ENCODE results near the gene ENOPH1.

ENOPH1 gene

DNA sequence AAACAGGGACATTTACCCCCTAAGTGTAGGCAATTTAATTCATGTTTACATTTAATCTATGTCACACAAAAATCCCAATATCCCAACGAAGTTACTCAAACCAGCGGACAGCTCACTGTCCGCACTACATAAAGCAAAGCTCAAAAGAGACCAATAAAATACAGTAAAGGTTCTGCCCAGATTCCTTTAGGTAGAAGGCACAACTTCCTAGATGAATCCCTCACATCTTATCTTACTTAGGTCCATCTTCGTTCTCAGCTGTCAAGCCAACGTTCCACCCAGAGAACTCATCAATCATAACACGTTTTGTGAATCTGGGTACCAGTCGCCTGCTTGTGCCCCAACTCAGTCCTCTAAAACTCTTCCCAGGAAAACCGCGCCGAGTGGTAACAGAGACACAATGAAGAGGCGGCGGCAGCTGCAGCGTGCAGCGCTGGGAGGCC lies 1.8 kb upstream of the ENOPH1 start:
- DNase-seq (ENCODE audit: low read depth): no peak

DNA sequence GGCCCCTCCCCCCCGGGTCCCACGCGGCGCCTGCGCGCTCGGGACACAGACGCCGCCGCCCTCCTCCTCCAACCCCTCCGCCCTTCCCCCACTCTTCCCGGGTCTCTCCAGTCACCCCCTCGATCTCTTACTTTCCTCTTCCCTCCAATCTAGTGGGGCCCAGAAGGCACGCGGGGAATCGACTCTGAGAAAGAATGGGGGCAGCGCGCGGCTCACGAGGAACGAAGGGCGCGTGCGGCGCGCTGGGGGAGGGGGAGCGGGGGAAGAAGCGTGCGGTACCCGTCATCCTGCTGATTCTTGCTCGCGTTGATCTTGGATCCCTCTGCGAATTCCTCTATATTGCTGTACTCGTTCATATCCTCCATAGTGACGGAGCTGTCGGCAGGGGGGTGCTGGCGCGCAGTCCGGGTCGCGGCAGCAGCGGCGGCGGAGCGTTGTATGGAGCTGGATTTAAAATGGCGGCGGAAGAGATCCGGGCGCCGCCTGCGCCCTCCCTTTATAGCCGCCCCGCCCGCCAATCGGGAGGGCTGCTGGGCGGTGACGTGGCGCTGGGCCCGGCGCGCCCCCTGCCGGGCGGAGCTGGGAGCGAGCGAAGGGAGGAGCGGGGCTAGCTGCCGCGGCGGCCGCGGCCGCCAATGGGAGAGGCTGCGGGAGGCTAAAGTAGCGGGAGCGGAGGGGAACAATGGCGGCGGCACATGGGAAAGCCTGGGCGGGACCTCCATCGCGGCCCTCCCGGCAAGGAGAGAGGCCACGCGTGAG lies 1.2 kb upstream of the ENOPH1 start:
- DNase-seq (ENCODE audit: low read depth): peak; percentile 85

DNA sequence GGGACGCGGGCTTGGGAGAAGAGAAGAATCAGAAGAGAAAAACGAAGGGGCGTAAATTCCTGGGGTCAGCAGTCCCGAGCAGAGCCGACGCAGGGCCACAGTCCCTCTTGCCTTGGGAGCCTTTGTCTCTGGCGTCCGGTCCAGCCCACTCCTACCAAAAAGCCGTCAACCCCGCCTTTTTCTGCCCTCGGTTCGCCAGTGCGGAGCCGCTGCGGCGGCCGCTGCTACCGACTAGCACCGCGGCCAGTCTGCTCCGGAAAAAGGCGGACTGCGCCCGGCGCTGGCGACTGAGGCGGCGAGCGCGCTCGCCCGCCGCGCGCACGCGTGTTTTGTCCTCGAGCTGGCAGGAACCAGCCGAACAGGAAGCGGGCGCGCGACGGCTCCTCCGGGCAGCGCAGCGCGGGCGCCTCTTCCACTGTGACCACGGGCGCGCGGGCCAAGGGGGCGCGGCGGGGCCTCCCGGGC lies 630 bp upstream of the ENOPH1 start:
- no peak for DNase-seq (ENCODE audit: low read depth)

DNA sequence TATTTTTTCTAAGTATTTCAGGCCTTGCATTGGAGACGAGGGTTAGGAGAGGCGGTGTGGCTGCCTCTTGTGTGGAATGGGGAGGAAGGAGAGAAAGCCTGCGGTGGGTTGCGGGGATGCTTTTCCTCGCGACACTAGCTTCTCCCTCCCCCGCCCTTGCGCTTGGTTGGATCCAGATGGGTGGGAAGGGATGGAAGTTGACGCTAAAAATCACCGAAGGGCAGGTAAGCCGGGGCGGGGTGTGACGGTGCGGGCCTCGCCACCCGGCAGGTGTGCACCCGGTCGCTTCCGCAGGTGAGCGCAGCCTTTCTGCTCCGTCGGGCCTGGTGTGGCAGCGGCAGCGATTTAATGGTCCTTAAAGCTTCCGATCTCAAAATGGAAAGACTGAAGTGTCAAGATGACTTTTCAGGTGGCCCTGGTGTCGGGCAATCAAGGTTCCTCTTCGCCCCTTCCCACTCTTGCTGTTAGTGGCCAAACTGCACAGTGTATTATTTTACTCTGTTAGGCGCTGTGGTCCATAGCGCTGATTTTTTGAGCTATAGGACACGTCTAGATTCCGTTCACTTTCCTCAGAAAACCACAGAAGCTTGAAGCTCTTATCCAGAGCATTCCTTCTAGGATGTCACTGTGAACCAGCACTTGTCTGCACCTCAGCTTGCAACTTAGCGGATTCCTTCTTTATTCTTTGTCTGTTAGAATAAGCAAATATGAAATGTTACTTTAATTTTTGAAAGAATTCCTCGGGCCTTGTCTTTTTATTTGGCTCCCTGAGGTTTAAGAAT lies 765 bp downstream of the ENOPH1 start:
- no peak for DNase-seq (ENCODE audit: low read depth)

DNA sequence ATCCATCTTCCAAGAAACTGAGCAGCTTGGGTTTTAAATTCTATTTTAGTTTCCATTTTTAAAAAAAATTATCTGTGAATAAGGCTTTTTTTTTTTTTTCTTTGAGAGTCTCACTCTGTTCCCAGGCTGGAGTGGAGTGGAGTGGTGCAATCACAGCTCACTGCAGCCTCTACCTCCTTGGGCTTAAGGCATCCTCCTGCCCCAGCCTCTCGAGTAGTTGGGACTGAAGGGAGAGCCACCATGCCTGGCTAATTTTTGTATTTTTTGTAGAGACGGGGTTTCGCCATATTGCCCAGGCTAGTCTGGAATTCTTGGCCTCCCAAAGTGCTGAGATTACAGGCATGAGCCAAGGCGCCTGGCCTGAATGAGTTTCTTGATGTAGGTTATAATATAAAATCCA lies 1.4 kb downstream of the ENOPH1 start:
- DNase-seq (ENCODE audit: low read depth): no peak

DNA sequence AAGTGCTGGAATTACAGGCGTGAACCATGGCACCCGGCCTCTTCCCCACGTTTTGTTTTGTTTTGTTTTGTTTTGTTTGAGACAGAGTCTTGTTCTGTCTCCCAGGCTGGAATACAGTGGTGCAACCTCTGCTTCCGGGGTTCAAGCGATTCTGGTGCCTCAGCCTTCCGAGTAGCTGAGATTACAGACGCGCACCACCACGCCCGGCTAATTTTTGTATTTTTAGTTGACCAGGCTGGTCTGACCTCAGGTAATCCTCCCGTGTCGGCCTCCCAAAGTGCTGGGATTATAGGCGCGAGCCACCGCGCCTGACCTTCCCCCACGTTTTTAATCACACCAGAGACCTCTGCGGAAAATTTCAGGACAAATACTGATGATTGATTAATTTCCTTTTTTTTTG lies 2.2 kb downstream of the ENOPH1 start:
- DNase-seq (ENCODE audit: low read depth): no peak

DNA sequence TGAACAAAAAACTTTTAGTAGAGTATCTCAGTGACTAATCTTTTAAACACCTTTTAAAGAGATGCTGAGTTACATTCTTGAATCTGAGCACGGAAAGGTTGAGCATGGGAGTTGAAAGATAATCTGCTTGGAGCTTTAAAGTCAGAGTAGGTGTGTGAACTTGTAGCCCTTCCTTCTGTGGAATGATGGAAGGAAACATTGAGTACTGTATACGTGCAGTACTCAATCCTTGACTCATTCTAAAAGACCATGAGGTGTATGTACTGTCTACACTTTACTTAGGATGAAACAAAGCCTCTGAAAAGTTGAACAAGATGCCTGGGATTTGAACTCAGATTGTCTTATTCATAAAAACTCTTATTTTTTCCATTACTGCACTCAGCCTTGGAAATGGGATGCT lies 3.4 kb downstream of the ENOPH1 start:
- no peak for DNase-seq (ENCODE audit: low read depth)

DNA sequence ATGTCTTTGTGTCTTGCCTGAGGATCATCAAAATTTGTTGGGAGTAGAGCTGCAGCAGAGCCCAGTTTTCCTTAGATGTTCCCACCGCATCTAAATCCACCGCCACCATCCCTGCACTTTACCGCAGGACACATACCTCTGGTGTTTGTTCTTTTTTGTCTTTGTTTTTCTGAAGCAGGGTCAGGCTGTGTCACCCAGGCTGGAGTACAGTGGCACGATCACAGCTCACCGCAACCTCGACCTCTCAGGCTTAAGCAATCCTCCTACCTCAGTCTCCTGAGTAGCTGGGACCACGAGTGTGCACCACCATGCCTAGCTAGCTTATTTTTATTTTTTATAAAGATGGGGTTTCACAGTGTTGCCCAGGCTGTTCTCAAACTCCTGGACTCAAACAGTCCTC lies 4.6 kb downstream of the ENOPH1 start:
- no peak for DNase-seq (ENCODE audit: low read depth)

DNA sequence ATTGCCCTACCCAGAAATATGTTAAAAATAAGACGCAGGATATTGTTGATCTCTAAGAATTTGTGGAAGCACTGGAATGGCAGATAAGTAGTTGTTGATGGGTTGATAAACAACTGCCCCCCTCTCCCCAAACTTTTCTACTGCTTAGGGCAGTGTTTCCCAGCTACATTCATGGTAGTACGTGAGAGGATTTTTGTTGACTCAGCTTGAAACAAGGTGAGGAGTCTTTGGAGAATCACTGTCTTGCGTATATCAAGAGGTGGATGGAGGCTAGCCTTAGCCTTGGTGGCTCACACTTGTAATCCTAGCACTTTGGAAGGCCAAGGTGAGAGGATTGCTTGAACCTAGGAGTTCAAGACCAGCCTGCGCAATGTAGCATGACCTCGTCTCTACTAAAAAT lies 5.7 kb downstream of the ENOPH1 start:
- no peak for DNase-seq (ENCODE audit: low read depth)

DNA sequence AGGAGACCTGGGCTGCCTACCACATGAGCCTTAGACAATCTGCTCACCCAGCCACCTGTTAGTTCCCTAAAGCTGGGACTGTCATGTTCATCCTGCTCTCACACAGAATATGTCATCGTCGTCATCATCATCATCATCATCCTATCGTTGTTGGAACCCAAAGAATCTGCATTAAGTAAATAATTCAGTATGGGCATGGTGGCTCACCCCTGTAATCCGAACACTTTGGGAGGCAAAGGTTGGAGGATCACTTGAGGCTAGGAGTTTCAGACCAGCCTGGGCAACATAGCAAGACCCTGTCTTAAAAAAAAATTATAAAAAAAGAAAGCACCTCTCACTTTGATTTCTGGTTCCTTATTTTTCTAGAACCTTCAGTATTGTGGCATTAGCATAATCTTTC lies 6.4 kb downstream of the ENOPH1 start:
- DNase-seq (ENCODE audit: low read depth): no peak

DNA sequence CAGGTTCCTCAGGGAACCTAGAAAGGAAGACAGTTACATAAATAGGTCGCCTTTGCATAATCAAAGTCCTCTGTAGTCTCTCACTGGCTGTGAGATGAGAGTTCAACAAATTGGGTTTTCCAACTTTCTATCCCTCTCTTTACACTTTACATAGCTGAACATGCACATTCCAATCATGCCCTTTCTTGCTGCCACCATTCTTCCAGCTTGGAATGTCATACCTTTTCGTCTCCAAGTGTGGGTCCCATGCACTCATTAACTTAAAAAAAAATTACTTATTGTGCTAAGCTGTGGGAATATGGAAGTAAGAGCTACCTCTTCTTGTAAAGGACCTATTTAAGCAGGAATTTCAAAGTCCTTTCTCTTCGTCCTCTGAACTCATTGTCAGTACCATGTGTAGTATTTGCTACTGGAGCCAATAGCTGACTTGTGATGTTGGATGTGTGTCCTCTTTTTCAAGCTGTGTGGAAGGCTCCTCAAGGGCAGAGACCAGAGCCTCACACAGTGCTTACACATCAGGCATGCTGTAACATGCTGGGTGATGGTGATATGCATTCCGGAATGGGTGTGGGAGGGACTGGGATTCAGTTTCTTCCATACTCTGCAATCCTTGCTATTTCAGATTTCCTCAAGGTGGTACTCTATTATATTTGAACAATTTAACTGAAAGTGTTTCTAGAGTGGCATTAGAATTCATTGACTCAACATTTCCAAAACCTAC lies 7.1 kb downstream of the ENOPH1 start:
- DNase-seq (ENCODE audit: low read depth): no peak

DNA sequence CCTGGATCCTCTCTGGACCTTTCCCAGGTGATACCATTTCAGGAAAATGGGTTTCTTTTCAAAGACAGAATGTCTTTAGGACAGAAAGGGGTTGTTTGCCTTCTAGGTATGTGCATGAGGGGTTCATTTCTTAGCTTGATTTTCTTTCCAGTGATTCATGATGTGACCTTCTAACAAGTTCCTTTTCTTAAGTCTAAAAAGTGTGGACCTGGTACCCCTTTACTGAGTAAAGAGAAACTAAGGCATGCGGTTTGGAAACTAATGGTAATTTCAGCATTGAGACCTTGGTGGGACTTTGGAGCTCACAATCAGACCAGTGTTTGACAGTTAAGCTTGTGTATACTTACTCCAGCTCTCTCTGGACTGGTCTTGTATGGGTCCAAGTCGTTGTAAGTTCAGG lies 8.7 kb downstream of the ENOPH1 start:
- no peak for DNase-seq (ENCODE audit: low read depth)

DNA sequence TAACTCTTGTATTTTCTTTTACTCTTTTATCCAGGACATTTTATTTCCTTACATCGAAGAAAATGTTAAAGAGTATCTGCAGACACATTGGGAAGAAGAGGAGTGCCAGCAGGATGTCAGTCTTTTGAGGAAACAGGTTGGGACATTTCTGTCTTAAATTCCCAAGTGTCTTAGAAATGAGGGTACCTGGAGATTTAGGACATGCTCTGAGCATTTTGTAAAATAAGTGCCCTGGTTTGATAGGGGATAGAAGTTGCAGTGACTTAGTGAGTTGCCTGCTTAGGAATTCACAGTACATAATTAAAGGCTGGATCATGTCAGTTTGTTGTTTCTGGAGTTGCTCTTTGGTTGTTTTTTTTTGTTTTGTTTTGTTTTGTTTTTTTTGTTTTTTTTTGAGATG lies 17.5 kb downstream of the ENOPH1 start:
- DNase-seq (ENCODE audit: low read depth): no peak

DNA sequence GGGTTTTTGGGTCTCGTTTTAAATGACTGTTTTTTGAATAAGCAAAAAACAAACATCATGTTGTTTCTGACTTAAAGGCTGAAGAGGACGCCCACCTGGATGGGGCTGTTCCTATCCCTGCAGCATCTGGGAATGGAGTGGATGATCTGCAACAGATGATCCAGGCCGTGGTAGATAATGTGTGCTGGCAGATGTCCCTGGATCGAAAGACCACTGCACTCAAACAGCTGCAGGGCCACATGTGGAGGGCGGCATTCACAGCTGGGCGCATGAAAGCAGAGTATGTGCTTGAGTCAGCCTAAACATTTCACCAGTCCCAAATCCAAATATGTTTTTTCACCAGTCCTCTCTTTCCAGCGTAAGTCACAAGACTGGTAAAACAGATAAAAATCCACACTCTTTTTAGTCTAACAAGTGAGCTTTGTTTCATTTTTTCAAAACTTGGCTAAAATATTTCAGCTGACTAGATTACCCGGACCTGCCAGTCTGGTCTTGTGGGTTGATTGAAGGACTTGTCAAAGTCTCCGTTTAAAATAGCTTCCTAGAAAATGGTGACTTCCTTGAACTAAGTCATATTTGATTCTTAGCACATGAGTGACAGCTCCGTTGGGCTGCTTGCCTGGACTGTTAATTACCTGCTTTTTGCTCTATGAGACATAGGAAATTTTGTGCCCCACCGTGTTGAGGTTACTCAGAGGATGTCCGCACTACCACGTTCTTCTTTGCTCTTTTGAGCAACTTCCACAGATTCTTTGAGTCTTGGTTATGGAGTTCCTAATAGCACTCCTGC lies 20.8 kb downstream of the ENOPH1 start:
- no peak for DNase-seq (ENCODE audit: low read depth)

DNA sequence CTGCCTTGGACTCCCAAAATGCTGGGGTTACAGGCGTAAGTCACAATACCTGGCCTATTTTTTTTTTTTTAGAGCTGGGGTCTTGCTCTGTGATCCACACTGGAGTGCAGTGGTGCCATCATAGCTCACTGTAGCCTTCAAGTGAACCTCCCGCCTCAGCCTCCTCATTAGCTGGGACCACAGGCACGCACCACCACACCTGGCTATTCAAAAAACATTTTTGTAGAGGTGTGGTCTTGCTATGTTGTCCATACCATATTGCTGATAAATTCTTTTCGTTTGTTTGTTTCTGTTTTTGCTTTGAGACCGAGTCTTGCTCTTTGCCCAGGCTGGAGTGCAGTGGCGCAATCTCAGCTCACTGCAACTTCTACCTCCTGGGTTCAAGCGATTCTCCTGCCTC lies 21.6 kb downstream of the ENOPH1 start:
- DNase-seq (ENCODE audit: low read depth): no peak

DNA sequence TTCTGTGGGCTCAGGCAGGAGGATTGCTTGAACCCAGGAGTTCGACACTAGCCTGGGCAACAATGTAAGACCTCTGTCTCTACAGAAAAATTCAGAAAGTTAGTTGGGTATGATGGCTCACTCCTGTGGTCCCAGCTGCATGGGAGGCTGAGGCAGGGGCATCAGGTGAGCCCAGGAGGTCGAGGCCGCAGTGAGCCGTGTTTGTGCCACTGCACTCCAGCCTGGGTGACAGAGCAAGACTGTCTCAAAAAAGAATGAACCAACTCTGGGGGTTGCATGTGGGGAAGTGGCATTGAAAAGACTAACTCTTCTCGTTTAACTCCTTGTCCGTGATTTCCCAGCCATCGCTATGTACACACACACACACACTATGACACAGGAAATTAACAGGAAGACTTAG lies 26.9 kb downstream of the ENOPH1 start:
- no peak for DNase-seq (ENCODE audit: low read depth)

DNA sequence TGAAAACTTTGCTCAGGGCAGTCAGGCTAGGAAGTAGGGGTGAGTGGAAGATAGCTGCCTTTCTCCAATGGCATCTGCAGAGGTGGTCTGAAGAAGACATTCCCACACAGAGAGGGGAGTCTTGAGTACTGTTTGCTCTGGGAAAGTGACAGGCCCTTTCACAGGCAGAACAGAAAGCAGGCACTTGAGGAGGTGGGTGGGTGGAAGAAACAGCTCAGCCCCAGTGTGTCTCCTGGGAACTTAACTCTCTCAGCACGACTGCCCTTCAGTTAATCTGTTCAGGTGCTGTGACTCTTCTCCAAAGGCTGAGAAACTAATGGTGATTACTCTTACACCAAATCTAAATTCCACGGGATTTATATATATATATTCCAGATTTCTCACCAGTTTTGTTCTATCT lies 28.3 kb downstream of the ENOPH1 start:
- DNase-seq (ENCODE audit: low read depth): no peak

DNA sequence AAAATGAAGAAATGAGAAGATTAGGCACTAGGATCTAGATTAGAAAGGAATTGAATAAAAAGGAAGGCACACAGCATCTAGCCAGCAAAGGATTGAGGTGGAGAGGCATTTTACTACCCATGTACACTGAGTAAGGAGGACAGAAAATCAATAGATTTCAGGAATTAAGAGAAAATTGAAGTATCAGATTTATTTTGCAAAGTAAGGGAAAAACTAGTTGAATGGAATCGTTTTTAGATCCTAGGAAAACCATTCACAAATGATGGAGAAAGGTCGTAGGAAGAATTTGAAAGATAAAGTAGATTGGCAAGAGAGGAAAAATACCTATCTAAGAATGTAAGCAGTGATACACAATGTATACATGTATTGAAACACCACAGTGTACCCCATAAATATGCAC lies 31.3 kb downstream of the ENOPH1 start:
- DNase-seq (ENCODE audit: low read depth): no peak

DNA sequence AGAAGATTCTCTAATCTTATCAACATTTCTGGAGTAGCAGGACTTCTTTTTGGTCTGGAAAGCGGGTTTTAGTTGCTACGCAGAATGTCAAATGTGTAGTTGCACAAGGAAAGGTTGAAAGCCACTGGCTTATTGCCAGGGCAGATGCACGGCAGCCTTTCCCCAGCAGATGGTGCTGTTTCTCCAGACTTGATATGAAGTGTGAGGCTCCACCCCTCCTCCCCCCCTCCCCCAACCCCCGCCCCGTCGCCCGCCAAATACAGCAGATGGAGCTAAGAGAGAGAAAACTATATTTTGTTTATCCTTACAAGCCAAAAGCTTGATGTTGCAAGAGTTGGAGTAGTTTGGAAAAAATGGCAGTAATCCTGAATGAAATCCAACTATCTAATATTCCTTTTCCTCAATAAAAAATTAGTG lies 32.0 kb downstream of the ENOPH1 start:
- peak; percentile 84 for DNase-seq (ENCODE audit: low read depth)

DNA sequence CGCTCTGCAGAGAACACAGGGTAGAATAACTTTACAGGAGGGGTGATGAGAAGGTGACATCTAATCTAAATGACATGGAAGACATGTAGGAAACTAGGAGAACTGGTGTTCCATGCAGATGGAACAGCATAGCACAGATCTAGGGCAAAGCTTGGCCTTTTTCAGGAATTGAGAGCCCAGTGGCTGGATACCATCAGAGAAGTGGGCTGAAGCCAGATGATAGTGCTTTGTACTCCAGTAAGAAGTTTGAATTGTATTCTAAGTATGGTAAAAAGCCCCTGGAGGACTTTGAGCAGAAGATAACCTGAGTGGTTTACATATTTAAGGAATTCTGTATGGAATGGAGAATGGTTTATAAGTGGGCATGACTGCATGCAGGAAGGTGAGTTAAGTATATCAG lies 32.8 kb downstream of the ENOPH1 start:
- DNase-seq (ENCODE audit: low read depth): no peak

DNA sequence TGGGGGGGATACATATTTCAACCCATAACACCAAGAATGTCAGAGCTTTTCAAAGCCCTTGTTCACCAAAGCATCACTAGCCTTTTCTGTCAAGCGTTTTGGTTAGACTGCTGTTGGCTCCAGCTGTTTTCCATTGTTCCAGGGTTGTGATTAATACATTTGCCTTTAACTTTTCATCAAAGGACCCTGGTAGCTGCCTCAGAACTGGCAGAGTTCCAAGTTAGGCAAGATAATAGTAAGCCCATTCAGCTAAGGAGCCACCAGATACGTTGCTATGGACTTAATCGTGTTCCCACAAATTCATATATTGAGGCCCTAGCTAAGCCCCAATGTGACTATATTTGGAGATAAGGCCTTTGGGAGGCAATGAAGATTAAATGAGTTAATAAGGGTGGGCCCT lies 37.1 kb downstream of the ENOPH1 start:
- DNase-seq (ENCODE audit: low read depth): no peak

DNA sequence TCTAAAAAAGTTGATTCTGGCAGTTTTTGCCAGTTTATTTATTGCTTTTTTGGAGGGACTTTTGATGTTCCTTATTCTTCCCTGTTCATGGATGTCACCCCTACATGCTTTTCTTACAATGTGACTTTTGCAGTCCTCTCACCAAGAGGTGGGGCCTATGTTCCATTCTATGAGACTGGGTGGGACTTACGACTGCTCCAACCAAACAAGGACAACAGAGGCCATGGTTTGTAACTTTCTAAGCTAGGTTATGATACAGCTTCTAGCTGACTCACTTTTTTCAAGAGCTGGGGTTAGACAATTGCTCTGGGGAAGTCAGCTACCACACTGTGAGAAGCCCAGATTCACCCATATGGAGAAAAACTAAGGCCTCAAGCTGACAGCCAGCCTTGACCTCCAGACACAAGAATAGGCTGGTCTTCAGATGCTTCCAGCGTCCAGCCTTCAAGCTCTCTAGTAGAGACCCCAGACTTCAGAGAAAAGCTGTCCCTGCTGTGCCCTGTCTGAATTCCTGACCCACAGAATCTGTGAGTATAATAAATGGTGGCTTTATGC lies 39.5 kb downstream of the ENOPH1 start:
- no peak for DNase-seq (ENCODE audit: low read depth)

All from fibroblast of the conjunctiva (primary cell).